GM19239 (cell line): ENCODE results near the gene STX3.
"Not testable (repeated sequence)": the region's sequence is repeated elsewhere in the genome, so short reads cannot be mapped to it uniquely, and the experiment has no call there.

Experiments
- DNase-seq: peaks from one replicate; pipeline ENCODE4 v3.0.0; 2011; ENCODE audit warnings: low spot score; ENCODE audit not compliant: insufficient read length
- FAIRE-seq: peaks from 2 replicates; lab custom pipeline; 2011; peaks lifted over from hg19 to GRCh38; lab: Jason Lieb, UNC

Gene STX3

DNA sequence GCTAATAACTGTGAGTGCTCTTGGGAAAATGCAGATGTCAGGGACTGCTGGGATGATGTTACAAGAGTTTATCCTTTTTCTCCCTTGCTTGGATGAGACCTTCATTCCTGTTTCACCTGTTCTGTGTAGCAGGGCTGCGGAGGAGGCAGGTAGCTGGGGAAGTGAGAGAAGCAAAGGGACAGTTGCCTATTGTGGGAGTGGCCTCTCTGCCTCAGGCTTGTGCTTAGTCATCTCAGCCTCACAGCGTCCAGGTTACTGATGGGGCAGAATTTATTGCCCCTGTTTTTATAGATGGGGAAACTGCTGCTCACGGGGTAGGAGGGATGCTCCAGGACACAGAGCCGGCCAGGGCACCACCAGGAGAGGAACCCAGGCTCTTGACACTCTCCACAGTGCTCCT lies 1.7 kb downstream of the STX3 start:
- no peak for FAIRE-seq
- DNase-seq, result no peak

GRCh38 chr11:59758401-59759037 lies 3.3 kb downstream of the STX3 start:
- FAIRE-seq (no peak), DNase-seq (no peak)

DNA sequence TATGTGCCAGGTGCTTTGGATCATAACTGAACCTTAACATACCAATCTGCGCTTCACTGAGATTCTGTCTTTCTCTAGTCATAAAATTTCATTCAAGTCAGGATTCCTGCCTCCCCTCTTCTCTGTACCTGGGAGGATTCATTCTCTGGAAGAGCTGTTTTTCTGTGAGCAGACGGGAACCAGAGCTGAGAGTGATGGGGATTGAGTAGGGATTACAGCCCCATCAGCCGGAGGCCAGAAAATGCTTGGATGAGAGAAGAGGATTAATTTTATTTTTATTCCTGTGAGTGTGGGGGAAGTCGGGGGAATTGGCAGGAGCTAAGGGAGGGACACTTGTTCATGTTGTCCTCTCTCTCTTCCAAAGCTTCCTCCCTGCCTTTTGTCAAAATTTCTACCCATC lies 4.7 kb downstream of the STX3 start:
- no peak for FAIRE-seq
- no peak for DNase-seq

GRCh38 chr11:59760771-59761170 lies 5.6 kb downstream of the STX3 start:
- FAIRE-seq (no peak), DNase-seq (no peak)

DNA sequence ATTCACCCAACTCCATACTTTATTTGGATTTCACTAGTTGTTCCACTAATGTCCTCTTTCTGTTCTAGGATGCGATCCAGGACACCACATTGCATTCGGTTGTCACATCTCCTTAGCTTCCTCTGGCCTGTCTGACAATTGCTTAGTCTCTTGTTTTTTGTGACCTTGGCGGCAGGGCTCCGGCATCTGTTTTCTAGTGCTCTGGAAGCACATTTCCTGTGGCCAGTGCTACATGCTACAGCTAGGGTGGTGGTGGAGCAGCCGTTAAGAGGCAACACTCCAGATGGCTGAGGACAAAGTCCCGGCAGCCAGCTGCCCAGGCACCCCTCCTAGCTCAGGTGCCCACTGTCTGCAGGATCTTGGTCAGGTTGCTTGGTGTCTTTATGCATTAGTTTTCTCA lies 6.8 kb downstream of the STX3 start:
- FAIRE-seq (no peak), DNase-seq (no peak)

DNA sequence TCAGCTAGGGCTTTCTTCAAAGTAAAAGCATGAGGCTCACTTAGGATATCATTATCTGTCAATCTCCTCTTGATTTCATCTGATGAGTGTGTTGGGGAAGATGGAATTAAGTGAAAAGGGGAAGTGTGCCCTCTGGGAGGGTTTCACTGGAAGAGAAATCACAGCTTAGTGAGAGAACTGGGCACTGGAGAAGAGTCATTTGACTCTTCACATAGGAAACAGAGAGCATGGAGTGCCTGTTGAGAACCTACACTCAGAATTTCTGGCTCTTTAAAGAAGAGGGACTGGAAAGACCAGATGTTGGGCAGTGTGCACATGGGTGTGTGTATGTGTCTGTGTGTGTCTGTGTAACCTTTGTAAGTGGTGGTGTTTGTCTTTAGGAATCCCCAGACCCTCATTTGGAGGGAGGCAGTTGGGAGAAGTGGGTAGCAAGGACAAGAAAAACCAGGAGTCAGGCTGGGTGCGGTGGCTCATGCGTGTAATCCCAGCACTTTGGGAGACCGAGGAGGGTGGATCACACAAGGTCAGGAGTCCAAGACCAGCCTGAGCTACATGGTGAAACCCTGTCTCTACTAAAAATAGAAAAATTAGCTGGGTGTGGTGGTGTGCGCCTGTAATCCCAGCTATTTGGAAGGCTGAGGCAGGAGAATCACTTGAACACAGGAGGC lies 10.0 kb downstream of the STX3 start:
- DNase-seq, result no peak
- FAIRE-seq, result no peak

GRCh38 chr11:59766542-59767224 lies 11.5 kb downstream of the STX3 start:
- no peak for FAIRE-seq
- no peak for DNase-seq

DNA sequence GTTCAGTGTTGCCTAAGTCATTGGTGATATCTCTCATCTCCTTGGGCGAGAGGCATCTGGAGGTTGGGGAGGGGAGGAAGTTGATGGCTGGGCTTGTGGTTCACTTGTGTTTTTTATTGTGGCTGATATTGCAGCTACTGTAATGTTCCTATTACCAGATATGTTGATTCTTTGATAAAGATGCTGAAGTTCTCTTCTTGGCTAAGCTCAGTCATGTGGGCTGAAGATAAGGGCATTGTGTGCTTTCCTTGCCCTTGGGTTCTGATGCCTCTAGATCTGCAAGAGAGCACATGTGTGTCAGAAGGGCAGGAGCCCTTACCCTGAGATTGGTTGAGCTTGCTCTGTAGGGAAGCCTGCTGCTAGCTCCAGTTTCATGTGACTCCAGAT lies 12.0 kb downstream of the STX3 start:
- FAIRE-seq, result no peak

DNA sequence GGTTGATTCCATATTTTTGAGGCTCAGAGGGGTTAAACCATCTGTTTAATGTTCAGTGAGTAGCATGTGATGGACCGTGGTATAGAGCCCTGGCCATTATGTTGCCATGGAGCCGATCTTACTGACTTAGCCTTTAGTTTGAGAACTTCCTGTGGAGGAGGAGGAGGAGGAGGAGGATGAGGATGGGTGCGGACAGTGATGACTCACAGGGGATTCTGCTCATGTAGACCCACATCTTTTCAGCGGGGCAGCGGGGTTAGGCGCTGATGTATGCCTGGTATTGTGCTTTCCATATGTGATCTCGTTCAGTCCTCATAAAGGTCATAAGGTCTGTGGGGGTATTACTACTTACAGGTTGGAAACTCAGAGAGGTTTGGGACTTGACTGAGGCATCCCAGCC lies 13.9 kb downstream of the STX3 start:
- DNase-seq (no peak), FAIRE-seq (no peak)

More for the DNA sequence above, 12.0 kb downstream of the STX3 start:
- DNase-seq, result no peak

GRCh38 chr11:59769828-59770227 lies 14.7 kb downstream of the STX3 start:
- FAIRE-seq (no peak), DNase-seq (no peak)

DNA sequence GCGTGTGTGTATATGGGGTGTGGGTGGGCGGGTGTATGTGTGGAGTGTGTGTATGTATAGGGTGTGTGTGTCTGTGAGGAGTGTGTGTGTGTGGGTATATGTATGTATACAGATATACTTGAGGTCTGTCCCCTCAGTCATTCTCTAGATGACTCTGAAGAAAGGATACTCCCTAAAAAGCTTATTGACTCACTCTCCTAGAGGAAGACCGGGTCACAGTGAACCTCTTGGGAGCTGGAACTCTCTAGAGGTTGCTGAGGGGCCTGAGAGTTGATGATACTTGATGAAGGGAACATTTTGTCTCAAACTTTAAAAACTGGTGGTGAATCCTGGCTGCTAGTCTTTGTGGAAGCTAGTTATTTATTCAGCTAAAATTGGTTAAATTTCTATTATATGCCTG lies 15.1 kb downstream of the STX3 start:
- FAIRE-seq (no peak), DNase-seq (no peak)

DNA sequence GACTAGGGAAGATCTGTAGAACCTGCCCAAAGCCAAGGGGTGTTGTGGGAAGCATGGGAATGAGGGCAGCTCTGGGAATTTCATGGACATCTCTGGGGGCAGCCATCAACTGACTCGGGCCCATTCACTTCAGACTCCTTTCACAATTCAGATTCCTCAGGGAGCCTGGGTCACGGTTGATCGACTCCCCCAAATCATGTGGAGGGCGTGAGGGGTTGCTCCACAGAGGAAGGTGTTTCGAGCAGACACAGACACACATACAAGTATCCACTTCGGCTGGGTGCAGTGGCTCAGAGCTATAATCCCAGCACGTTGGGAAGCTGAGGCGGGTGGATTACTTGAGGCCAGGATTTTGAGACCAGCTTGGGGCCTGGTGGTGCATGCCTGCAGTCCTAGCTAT lies 15.7 kb downstream of the STX3 start:
- FAIRE-seq, result no peak
- DNase-seq, result no peak

GRCh38 chr11:59771605-59772004 lies 16.4 kb downstream of the STX3 start:
- FAIRE-seq (no peak), DNase-seq (no peak)

DNA sequence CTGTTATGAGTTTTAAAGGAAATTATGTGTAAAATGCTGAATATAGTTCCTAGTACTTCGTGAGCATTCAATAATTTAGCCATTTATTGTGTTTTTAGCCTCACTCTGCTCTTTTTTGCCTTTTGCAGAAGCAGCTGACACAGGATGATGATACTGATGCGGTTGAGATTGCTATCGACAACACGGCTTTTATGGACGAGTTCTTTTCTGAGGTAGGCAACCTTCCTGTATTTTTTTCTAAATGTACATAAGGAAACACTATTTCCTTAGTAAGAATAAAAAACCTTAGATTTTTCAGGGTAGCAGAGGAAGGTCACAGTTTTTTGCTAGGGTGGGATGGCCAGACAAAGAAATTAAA lies 17.9 kb downstream of the STX3 start:
- FAIRE-seq (no peak), DNase-seq (no peak)

GRCh38 chr11:59776210-59777066 lies 21.3 kb downstream of the STX3 start:
- DNase-seq, result no peak
- FAIRE-seq, result no peak

DNA sequence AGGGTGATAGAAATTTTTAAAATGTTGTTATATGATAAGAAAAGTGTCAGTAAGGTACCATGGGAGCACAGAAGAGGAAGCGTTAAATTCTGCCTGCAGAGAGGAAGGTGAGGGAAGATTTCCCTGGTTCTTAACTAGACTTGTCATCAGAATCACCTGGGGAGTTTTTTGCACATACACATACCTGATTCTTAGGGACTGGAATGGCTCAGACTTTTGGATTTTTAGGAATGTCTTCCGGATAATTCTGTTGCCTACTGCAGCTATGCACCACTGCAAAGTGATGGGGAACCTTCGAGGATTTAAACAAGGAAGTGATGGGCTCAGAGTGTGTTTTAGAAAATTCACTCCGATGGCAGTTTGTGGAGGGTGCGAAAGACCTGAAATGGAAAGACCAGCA lies 21.9 kb downstream of the STX3 start:
- DNase-seq, result no peak
- FAIRE-seq, result no peak

- FAIRE-seq (no peak), DNase-seq (no peak)
These were observed 22.9 kb downstream of the STX3 start for GRCh38 chr11:59778122-59778521.

DNA sequence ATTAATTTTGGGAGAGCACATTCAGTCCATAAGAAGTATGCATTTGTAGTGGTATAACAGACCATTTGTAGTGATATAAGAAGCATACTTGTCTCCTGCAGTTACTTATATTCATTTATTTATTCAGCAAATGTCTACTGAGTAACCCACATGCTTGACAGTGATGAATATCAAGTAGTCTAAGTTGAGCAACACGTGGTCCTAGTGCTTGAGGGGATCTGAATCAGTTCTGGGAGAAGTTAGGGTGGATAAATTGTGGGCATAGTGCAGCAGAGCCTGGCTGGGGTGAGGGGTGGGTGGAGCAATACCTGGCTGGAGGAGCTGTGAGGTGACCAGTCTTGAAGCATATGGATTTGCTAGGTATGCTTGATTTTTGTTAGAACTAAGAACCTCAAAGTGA lies 24.3 kb downstream of the STX3 start:
- FAIRE-seq, result no peak

GRCh38 chr11:59782080-59782479 lies 26.9 kb downstream of the STX3 start:
- FAIRE-seq (no peak), DNase-seq (no peak)

More for the DNA sequence above, 24.3 kb downstream of the STX3 start:
- no peak for DNase-seq

GRCh38 chr11:59783632-59784090 lies 28.5 kb downstream of the STX3 start:
- DNase-seq (no peak), FAIRE-seq (no peak)

DNA sequence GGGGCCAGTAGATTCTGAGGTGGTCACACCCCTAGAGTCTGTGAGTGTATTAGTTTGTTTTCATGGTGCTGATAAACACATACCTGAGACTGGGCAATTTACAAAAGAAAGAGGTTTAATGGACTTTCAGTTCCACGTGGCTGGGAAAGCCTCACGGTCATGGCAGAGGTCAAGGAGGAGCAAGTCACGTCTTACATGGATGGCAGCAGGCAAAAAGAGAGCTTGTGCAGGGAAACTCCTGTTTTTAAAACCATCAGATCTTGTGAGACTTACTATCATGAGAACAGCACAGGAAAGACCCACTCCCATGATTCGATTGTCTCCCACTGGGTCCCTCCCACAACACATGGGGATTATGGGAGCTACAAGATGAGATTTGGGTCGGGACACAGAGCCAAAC lies 29.3 kb downstream of the STX3 start:
- not testable (repeated sequence) for FAIRE-seq, DNase-seq
